NCI-H82 treated with DMSO at 0.1 percent for 48 hours (cell line): ENCODE data around the gene STEAP1.
"Not testable (repeated sequence)": the region's sequence is repeated elsewhere in the genome, so short reads cannot be mapped to it uniquely, and the experiment has no call there.

ENCODE experiments used
- DNase-seq: peaks from one replicate; lab custom pipeline; 2025; ENCODE audit not compliant: unreplicated experiment; lab: John Stamatoyannopoulos, UW

The STEAP1 gene

DNA sequence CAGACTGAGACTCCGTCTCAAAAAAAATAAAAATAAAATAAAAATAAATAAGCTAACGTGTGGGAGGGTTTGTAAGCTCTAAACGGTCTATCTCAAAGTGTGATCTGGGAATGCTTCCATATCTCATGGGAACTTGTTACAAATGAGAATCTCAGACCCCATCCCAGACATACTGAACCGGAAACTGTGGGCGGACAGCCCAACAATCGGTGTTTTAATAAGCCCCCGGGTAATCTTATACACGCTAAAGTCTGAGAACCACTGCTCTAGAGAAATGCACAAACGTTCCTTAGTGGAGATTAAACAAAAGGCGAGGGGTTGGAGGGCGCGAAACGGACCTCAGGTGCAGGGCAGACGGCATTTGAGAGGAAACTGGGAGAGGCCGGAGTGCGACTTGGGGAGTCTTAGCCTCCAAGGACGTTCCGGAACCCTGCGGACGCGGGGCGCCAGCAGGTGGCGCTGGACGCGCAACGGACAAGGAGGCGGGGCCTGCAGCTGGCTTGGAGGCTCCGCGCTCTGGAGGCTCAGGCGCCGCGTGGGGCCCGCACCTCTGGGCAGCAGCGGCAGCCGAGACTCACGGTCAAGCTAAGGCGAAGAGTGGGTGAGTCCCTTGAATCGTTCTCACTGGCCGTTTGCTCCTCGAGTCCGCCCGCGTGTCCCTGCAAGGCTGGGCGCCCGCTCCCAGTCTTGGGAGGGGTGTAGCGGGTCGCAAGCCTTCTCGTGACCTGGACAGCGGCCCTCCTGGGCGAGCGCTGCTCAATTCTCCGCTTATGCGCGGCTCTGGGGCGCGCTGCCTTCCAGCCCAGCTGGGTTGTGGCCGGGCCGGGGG is at the start of gene STEAP1:
Gene STEAP1 (plus strand): TSS at position 527 of the 829 bp plus-strand sequence. CDS start 5,320 bp downstream, outside the sequence.
- DNase-seq: peak; percentile 17

DNA sequence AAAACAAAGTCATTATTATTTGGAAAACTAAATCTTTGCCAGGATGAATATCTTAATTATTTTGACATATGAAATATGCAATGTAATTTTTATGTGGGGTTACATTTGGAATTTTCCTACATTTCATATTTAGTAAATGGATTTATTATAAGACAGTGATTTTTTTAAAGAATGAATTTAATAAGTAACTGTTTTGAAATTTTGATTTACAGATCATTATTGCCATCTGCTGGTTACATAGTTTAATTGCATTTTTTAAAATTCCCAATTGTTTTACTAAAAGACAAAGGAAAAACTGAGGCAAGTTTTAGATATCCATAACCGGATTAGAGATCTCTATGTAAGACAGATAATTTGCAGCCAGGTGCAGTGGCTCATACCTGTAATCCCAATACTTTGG is 39.3 kb upstream of the STEAP1 start:
- DNase-seq: not testable (repeated sequence)

DNA sequence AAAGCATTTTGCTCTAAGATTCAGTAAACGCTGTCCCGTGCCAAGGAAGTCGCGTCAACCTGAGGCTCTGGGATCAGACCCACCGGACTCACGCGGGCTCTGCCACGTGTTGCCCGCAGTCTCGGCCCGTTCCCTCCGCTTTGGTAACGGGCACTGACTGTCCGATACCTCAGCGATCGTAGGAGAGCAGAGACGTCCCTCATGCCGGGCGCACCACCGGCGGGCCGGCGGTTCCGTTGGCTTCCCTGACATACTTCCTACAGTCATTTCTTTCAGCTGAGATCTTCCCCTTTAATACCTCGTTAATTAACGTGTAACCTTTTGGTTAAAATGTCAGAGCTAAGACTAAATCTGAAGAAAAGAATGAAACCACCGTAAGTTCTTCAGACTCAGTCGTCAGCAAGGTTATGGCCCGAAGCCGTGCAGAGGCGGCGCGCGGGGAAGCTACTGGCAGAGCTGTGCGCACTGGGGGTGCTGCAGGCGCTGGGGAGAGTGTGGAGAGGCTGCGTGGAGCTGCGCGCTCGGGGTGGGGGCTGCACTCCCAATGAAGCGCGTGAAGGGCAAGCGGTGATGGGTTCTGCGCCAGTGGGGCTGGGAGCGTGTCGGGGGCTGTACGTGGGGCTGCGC is 35.6 kb upstream of the STEAP1 start:
- not testable (repeated sequence) for DNase-seq

DNA sequence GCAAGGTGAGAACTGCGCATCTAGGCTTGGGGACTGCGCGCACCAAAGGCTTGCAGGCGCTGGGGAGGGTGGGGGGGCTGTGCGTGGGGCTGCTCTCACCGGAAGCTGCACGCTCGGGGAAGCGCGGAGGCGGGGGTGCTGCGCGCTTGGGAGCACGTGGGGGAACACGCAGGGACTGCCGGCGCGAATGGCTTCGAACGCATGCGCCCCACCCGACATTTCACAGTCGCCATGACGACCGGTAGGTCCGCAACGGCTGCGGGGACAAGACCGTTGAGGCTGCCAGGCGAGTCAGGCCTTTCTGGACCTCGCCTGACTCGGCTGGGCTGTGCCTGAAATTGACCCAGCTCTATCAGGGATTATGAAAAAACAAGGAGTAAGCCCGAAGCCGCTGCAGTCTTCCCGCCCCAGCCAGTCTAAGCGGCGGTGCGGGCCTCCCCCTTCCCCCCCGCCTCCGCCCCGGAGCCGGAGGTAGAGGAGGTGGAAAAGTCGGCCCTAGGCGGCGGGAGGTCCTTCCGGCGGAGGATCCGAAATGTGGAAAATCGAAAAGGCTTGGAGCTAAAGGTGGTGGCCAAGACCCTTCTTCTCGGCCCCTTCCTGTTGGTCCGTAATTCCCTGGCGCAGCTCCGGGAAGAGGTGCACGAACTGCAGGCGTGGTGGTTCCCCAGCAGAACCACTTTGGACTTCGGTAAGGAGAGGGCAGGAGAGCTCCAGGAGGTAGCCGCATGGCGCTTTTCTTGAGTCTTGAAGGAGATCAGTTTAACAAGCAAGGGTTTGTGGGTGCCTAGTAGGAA is 34.9 kb upstream of the STEAP1 start:
- DNase-seq: no peak

DNA sequence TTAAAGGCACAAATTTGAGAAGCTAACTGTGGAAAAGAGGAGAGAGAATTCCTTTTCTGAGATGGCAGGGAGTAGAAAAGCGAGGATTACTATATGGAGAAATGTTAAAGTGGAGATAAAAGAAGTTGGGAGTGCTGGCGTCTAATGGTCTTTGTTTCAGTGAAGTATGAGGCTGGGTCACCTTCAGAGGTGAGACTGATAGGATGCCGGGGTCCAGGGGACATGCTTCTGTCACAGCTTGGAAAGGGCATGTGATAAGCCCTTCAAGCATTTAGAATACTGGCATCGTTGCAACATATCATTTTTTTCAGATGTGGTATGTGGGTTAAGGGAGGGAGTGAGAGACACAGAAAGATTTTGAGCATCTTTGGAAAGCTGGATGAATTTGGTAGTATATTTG is 34.1 kb upstream of the STEAP1 start:
- not testable (repeated sequence) for DNase-seq

DNA sequence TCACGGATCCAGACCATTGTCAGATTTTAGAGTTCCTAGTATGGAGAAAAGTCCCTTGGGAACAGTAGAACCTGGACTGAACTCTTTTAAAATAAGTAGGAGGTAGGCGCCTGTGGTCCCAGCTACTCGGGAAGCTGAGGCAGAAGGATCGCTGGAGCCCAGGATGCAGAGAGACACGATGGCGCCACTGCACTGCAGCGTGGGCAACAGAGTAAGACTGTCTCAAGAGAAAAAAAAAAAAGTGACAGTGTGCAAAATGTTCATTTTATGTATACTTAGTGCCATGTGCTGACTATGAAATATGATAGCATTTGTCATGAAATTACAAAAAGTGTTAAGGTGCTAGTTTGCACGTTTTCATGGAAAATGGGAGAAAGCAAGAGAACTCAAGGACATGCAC is 22.5 kb upstream of the STEAP1 start:
- DNase-seq: not testable (repeated sequence)

DNA sequence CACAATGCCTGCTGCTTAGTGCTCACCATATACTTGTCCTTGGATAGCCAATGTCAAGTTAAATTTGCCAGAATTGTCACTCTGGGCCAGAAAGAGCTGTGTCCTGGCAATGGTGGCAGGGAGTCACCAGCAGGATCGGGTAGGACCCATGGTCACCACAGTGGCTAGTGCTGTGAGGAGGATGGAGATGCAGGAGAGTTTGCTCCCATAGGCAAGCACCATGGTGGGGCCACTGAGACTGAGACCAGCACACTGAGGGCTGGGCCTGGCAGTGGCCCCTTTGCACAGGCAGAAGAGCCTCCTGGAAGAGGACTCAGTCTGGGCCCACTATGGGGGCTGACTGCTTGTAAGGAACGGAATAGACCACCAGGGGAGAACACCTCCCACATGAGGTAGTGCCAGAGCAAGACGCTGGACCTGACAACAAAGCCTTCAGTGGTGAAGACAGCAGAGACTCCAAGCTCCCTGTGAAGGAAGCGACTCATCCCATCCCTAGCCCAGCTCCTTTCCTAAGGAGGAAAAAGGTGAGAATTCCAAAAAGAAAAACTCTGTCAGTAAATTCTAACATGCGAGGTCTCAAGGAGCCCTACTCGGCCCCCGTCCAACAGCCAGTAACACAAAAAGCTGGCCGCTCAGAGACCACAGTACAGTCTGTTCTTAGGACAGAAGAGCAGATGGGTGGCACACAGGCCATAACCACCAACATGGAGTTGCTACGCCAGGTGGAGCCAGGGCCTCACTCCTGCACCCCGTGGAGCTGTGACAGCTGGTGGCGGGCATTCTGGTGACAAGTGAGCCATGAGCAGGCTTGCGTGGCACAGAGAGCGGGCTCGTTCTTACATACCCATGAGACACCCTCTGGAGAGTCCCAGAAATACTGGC is 6.9 kb upstream of the STEAP1 start:
- DNase-seq: not testable (repeated sequence)

DNA sequence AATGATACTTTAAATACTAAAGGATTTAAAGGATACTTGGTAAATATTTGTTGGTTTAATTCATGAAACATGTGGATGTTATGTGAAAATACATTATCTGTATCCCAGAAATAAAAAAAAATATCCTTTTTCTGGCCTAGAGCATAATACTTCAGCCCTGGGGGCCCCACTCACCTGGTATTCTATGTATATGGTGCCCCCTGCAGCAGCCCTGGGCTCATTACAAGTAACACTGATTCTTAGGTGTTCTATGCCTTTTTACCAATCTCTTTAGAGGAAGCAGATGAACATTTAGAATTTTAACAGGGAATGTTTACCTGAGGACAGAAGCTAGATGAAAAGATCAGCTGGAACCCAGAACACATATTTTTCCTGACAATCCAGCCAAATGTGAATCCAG is 4.8 kb upstream of the STEAP1 start:
- DNase-seq: not testable (repeated sequence)

DNA sequence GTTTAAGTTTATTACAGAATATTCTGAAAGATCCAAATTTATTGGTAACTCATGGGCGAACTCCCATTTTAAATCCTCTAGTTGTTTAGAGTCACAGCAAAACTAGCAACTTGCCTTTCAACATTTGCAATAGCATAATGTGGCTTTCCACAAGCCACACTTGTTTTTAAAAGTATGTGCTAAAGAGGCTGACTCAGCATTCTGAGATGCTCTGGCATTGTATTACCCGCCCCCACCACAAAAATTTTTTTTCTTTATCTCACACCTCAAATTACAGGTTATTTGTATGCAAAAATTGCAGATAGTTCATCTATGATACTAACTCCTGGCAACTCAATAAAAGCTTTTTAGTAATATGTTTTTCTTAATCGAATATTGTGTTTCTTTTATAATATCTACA is 2.4 kb upstream of the STEAP1 start:
- not testable (repeated sequence) for DNase-seq

DNA sequence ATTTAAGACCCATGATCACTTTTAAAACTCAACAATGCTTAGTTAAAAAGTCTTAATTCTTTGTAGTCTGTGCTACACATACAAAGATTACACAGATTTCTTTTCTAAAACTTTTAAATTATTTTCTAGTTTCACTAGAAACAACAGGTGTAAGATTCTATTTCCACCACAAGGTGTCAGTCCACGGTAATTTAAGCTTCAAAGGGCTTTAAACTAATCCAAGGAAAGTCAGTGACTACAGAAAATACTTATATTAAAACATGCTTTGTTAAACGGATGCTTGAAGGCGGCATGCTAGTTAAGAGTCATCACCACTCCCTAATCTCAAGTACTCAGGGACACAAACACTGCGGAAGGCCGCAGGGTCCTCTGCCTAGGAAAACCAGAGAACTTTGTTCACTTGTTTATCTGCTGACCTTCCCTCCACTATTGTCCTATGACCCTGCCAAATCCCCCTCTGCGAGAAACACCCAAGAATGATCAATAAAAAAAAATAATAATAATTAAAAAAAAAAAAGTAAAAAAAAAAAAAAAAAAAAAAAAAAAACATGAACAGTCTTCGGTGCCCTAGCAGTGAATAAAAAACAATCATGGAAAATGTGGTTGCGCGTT is 1.5 kb upstream of the STEAP1 start:
- DNase-seq: peak; percentile 43

DNA sequence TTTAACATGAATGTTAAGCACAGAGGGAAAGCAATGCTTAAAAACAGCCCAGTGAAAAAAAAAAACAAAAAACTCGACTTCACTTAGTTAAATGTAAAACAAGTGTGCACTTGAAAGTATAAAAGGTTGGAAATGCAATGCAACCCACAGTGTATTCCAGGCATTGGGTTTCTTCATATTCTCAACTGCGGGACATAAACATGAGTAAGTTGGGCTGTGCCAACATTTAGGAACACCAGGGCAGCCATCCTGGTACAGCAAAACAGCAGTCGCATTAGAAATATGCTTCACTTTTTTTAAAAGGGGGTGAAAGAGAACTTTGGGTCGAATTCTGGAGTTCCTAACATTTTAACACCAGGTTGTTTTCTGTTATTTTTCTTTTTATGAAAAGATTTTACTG is 937 bp downstream of the STEAP1 start:
- DNase-seq: no peak

DNA sequence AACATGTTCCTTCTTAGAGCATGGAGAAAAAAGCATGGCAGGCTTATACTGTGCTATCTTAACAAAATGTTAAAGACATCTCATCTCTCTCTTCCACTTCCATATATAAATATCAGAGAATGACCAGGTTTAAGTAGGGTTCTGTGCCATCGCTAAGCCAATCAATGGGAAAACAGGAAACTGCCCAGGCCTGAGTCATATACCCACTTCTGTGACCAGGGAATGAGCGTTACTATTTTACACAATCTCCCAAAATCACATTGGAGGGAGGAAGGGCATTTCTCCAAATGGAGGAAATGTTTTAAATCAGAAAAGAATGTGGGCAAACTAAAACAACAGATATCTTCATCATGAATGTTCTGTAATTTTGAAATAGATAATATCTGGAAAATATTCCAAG is 3.1 kb downstream of the STEAP1 start:
- not testable (repeated sequence) for DNase-seq

DNA sequence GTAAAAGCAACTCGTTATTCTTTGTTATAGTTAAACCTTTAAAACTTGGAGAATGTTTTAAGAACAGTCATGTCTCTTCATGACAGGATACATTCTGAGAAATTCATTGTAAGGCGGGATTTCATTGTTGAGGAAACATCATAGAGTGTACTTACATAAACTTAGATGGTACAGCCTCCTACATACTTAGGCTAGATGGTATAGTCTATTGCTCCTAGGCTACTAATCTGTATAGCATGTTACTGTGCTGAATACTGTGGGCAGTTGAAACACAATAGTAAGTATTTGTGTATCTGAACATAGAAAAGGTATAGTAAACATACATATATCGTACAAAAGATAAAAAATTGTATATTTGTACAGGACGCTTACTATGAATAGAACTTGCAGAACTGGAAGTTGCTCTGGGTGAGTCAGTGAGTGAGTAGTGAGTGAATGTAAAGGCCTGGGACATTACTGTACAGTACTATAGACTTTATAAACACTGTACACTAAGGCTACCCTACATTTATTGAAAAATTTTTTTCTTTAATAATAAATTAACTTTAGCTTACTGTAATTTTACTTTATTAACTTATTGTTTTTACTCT is 3.6 kb downstream of the STEAP1 start:
- DNase-seq: not testable (repeated sequence)

DNA sequence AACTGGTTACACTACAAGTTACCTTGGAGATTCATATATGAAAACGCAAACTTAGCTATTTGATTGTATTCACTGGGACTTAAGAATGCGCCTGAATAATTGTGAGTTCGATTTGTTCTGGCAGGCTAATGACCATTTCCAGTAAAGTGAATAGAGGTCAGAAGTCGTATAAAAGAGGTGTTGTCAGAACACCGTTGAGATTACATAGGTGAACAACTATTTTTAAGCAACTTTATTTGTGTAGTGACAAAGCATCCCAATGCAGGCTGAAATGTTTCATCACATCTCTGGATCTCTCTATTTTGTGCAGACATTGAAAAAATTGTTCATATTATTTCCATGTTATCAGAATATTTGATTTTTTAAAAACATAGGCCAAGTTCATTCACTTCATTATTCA is 9.3 kb downstream of the STEAP1 start:
- DNase-seq: no peak

DNA sequence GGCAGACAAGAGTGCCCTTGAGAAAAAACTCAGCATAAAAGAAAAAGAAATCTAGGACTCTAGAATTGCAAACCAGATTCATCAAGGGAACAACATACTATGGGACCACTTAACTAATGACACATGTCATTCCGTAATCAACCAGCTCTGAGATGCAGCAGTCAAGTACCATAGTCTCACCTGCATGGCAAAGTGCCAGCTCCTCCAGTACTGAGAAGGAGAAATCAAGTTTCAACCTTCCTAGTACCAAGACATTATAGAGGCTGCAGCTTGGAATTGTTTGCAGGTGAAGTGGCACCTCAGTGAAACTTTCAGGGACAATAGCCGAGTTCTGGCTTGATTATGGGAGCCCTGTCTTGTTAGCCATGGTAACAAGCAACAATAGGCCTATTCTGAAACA is 11.5 kb downstream of the STEAP1 start:
- no peak for DNase-seq

DNA sequence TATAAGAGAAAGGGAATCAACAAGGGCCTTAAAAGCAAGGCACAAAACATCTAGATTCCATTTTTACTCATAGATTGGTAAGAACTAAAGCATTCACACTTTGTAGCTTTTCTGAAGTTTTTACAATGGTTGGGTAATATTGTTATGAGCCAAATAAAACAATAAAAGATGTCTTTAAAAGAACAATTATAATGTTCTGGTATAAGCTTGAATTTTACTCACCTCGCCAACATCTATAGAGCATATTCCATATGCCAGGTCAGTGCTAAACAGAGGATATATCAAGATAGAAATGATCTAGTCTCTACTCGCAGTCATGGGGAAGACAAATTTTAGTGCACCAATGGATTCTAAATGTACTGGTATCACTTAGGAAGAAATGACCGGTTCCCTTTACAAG is 11.9 kb downstream of the STEAP1 start:
- DNase-seq: no peak

DNA sequence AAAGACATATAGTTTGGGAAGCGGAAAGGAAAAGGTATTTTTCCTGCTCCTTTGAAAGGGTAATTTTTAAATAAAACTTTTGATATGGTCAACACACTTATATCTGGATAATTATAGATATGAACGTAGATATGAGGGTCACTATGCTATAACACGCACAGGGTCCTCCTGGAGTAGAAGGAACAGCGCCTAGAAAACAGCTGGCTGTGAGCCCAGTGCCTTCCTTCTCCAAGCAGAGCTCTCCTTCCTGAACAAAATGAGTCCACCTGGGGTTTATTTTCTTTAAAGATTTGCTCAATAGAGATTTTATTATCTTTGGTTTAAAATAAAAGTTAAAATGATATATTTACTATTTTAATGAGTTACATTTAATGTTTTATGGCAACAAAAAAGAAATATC is 13.1 kb downstream of the STEAP1 start:
- no peak for DNase-seq

DNA sequence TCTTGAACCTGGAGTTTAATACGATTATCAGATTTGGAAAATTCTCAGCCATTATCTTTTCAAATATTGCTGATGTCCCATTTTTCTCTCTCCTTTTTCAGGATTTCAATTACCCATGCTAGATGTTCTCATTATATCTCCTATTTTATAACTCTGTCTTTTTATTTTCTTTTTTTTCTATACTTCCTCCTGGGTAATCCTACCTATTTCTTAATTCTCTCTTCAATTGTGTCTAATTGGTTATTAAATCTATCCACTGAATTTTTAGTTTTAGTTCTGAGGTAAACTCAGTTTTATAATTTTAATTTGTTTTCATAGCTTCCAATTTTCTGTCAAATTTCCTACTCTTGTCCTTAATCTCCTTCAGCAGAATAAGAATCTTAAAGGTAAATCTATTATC is 15.6 kb downstream of the STEAP1 start:
- no peak for DNase-seq

DNA sequence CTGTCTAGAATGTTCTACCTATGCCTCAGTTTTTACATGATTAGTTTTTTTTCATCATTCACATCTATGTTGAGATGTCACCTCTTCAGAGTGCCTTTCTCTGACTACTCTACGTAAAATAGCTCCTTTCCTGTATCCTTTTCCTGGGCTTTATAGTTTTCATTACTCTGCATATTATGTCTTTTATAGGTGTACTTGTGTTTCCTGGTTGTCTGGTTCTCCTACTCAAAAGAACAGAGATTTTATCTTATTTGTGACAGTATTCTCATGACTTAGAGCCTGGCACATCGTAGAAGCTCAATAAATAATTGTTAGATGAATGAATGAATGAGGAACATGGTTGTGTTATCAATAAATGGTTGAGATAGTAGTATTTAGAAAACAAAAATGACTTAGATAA is 17.9 kb downstream of the STEAP1 start:
- no peak for DNase-seq

DNA sequence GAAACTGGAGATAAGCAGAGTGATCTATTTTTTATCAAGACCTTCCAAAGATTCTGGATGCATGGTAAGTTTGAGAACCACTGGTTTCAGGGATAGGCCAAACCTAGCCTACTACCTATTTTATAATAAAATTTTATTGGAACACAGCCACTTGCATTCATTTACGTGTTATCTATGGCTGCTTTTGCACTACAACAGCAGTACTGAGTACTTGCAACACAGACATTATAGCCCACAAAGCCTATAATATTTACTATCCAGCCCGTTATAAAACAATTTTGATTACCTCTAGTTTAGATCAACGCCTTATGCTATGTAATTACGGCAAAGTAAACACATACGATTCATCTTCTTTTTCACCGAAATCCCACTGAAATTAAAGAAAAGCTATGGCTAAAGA is 18.4 kb downstream of the STEAP1 start:
- no peak for DNase-seq
